Iris pigment epithelial cell (primary cell): ENCODE measurements around the gene RPGRIP1.
A peak's percentile ranks its signal among the peaks of the same experiment; 100 is the strongest.
"Not testable (repeated sequence)": the region's sequence is repeated elsewhere in the genome, so short reads cannot be mapped to it uniquely, and the experiment has no call there.

Experiments used
- DNase-seq: peaks from one replicate; pipeline ENCODE4 v3.0.0-alpha.2; 2011; ENCODE audit warnings: low read depth

Gene RPGRIP1

GRCh38 chr14:21279783-21280182 lies at the start of gene RPGRIP1:
Gene RPGRIP1 (plus strand): TSS chr14:21280083. CDS start chr14:21287977, 7,894 bp downstream.
- no peak for DNase-seq

- no peak for DNase-seq
These were observed 48.7 kb upstream of the RPGRIP1 start for GRCh38 chr14:21231020-21231652.

- DNase-seq: no peak
These were observed 46.3 kb upstream of the RPGRIP1 start for GRCh38 chr14:21233457-21234076.

- DNase-seq: no peak
These were observed 45.8 kb upstream of the RPGRIP1 start for GRCh38 chr14:21234112-21234511.

GRCh38 chr14:21236948-21237797 lies 42.7 kb upstream of the RPGRIP1 start:
- no peak for DNase-seq

GRCh38 chr14:21238823-21239518 lies 40.9 kb upstream of the RPGRIP1 start:
- no peak for DNase-seq

- no peak for DNase-seq
These were observed 39.5 kb upstream of the RPGRIP1 start for GRCh38 chr14:21240417-21240816.

GRCh38 chr14:21241218-21241819 lies 38.6 kb upstream of the RPGRIP1 start:
- DNase-seq: peak; percentile 31

GRCh38 chr14:21244544-21244943 lies 35.3 kb upstream of the RPGRIP1 start:
- no peak for DNase-seq

GRCh38 chr14:21245813-21246212 lies 34.1 kb upstream of the RPGRIP1 start:
- DNase-seq: no peak

- DNase-seq: no peak
These were observed 31.5 kb upstream of the RPGRIP1 start for GRCh38 chr14:21248338-21248737.

GRCh38 chr14:21248739-21249411 lies 31.0 kb upstream of the RPGRIP1 start:
- no peak for DNase-seq

GRCh38 chr14:21251215-21251614 lies 28.7 kb upstream of the RPGRIP1 start:
- no peak for DNase-seq

- DNase-seq: no peak
These were observed 27.7 kb upstream of the RPGRIP1 start for GRCh38 chr14:21252149-21252548.

GRCh38 chr14:21255385-21256101 lies 24.3 kb upstream of the RPGRIP1 start:
- DNase-seq: no peak

- not testable (repeated sequence) for DNase-seq
These were observed 23.8 kb upstream of the RPGRIP1 start for GRCh38 chr14:21256102-21256447.

- no peak for DNase-seq
These were observed 23.1 kb upstream of the RPGRIP1 start for GRCh38 chr14:21256539-21257393.

GRCh38 chr14:21257394-21257909 lies 22.4 kb upstream of the RPGRIP1 start:
- DNase-seq: no peak

- DNase-seq: no peak
These were observed 21.6 kb upstream of the RPGRIP1 start for GRCh38 chr14:21258005-21258888.
